MCF 10A (cell line): Measurements from ENCODE around the gene FKBP5. TPM values are rescaled to one million over a fixed set of nuclear protein-coding genes. Genes with fewer than 3 reads are reported as not detected.
A peak's percentile ranks its signal among the peaks of the same experiment; 100 is the strongest.
"Not testable (repeated sequence)": the region's sequence is repeated elsewhere in the genome, so short reads cannot be mapped to it uniquely, and the experiment has no call there.

Source experiments
- BruUV-seq: library from RNA; stranded (reverse); fragments of 400-500 nt; replicated peaks from 2 replicates; lab custom pipeline; 2021; lab: Mats Ljungman, UMichigan
- CTCF ChIA-PET: fragments of 300-600 bp; sonication (Branson Sonifier 250); formaldehyde crosslinking; extraction: SDS; loops from one replicate; lab custom pipeline; 2021; ENCODE audit warnings: antibody characterized with exemption, inconsistent platforms; lab: Yijun Ruan, JAX
- POLR2A ChIA-PET: fragments of 300-600, 350-650 bp; sonication (Branson Sonifier 250); formaldehyde crosslinking; extraction: SDS; loops from one replicate; lab custom pipeline; 2020; ENCODE audit warnings: antibody characterized with exemption, inconsistent platforms; lab: Yijun Ruan, JAX
- DNase-seq: peaks from one replicate; pipeline ENCODE4 v3.0.0-alpha.2; 2018; ENCODE audit not compliant: unreplicated experiment
- H3K27ac Mint-ChIP-seq: one replicate; pipeline ENCODE4 v1.8.0; 2022; ENCODE audit warnings: mild to moderate bottlenecking, low read depth, mixed read lengths; ENCODE audit not compliant: unreplicated experiment
- H3K27me3 Mint-ChIP-seq: one replicate; pipeline ENCODE4 v1.8.0; 2022; ENCODE audit warnings: mixed read lengths; ENCODE audit not compliant: insufficient read depth, unreplicated experiment
- H3K36me3 Mint-ChIP-seq: one replicate; pipeline ENCODE4 v1.8.0; 2022; ENCODE audit warnings: mild to moderate bottlenecking, moderate library complexity, mixed read lengths; ENCODE audit not compliant: insufficient read depth, unreplicated experiment
- H3K4me1 Mint-ChIP-seq: one replicate; pipeline ENCODE4 v1.8.0; 2022; ENCODE audit warnings: mixed read lengths; ENCODE audit not compliant: insufficient read depth, unreplicated experiment
- H3K4me3 Mint-ChIP-seq: one replicate; pipeline ENCODE4 v1.8.0; 2022; ENCODE audit warnings: mild to moderate bottlenecking, moderate library complexity, mixed read lengths; ENCODE audit not compliant: unreplicated experiment
- H3K9me3 Mint-ChIP-seq: one replicate; pipeline ENCODE4 v1.8.0; 2022; ENCODE audit warnings: mixed read lengths; ENCODE audit not compliant: unreplicated experiment
- CTCF ChIP-seq: fragments of 200-600 bp; IDR thresholded peaks from one replicate; pipeline ENCODE4 v1.8.0; 2022; ENCODE audit warnings: antibody characterized with exemption, mild to moderate bottlenecking; ENCODE audit not compliant: unreplicated experiment
- intact Hi-C: fragments of 100-400 bp; cut with micrococcal nuclease; formaldehyde crosslinking; loops from 2 replicates; pipeline ENCODE4 v1.14.1; 2022
- total RNA-seq: library from RNA; stranded (reverse); gene quantifications from 2 replicates; pipeline ENCODE4 v1.2.3, GENCODE V29; 2022

The FKBP5 gene
- total RNA-seq, 1 experiment from 2014 or later, result 387 TPM

- Mint-ChIP-seq H3K9me3 (no peaks in the 10 kb centered on the region), H3K4me1 (peaks cover 21% of the 10 kb centered on the region), H3K27me3 (no peaks in the 10 kb centered on the region), H3K4me3 (no peak overlapping the region), H3K36me3 (peaks cover 7% of the 10 kb centered on the region), H3K27ac (no peak overlapping the region)
- ChIA-PET CTCF (interaction anchor here (0.7 kb wide), 1 partner anchor 33 kb away, joined by 3 read pairs; no protein-coding TSS in a partner anchor), POLR2A (interaction anchor here (0.6 to 25.9 kb wide), 2 partner anchors 17 to 35 kb away, joined by 3 to 1351 read pairs; partner anchors contain the start of gene ARMC12)
- no TSS peak for BruUV-seq
- intact Hi-C loops, result no loop called here
- no peak for TF ChIP-seq CTCF
- DNase-seq, result peak; percentile 74
Observed at GRCh38 chr6:35694462-35694861, 5.7 kb upstream of the FKBP5 start.

GRCh38 chr6:35691027-35691824 lies 2.5 kb upstream of the FKBP5 start:
- H3K9me3 Mint-ChIP-seq, result no peaks in the 10 kb centered on the region
- TF ChIP-seq CTCF, result no peak
- peak; percentile 80 for DNase-seq
- H3K27me3 Mint-ChIP-seq, result no peaks in the 10 kb centered on the region
- intact Hi-C loops, result no loop called here
- peak overlapping the region; percentile 11 for H3K4me3 Mint-ChIP-seq
- peaks cover 21% of the 10 kb centered on the region for H3K4me1 Mint-ChIP-seq
- ChIA-PET POLR2A (interaction anchor here (0.6 to 25.9 kb wide), 22 partner anchors 9 to 403 kb away, joined by 3 to 1351 read pairs (median 4); partner anchors contain the start of genes ARMC12 and TEAD3), CTCF (interaction anchor here (0.6 to 2.6 kb wide), 6 partner anchors 35 to 527 kb away, joined by 3 to 11 read pairs (median 4); partner anchors contain the start of gene ARMC12)
- peaks cover 26% of the 10 kb centered on the region for H3K36me3 Mint-ChIP-seq
- BruUV-seq, result no TSS peak
- peak overlapping the region; percentile 74 for H3K27ac Mint-ChIP-seq

- peaks cover 21% of the 10 kb centered on the region for H3K4me1 Mint-ChIP-seq
- no peaks in the 10 kb centered on the region for H3K27me3 Mint-ChIP-seq
- peaks cover 33% of the 10 kb centered on the region for H3K36me3 Mint-ChIP-seq
- intact Hi-C loops, result no loop called here
- no peaks in the 10 kb centered on the region for H3K9me3 Mint-ChIP-seq
- no TSS peak for BruUV-seq
- H3K4me3 Mint-ChIP-seq, result no peak overlapping the region
- ChIA-PET CTCF (interaction anchor here (0.6 to 2.6 kb wide), 6 partner anchors 34 to 528 kb away, joined by 3 to 11 read pairs (median 4); no protein-coding TSS in a partner anchor), POLR2A (interaction anchor here (0.6 to 25.9 kb wide), 17 partner anchors 9 to 404 kb away, joined by 3 to 1351 read pairs (median 5); partner anchors contain the start of genes ARMC12 and TEAD3)
- H3K27ac Mint-ChIP-seq, result peak overlapping the region; percentile 74
- DNase-seq, result no peak
- no peak for TF ChIP-seq CTCF
Observed at GRCh38 chr6:35690484-35690883, 1.8 kb upstream of the FKBP5 start.

- ChIA-PET POLR2A (interaction anchor here (1.2 to 25.9 kb wide), 6 partner anchors 16 to 88 kb away, joined by 3 to 1351 read pairs (median 82); partner anchors contain the start of gene ARMC12), CTCF (interaction anchor here (0.6 to 2.6 kb wide), 5 partner anchors 34 to 111 kb away, joined by 3 to 11 read pairs (median 4); partner anchors contain the start of gene ARMC12)
- H3K4me3 Mint-ChIP-seq, intact Hi-C loops, H3K9me3 Mint-ChIP-seq, DNase-seq, H3K27me3 Mint-ChIP-seq, BruUV-seq, H3K27ac Mint-ChIP-seq: not testable (repeated sequence)
- H3K4me1 Mint-ChIP-seq, result peaks cover 21% of the 10 kb centered on the region
- peaks cover 38% of the 10 kb centered on the region for H3K36me3 Mint-ChIP-seq
Observed at GRCh38 chr6:35690006-35690405, 1.3 kb upstream of the FKBP5 start.
